Spinal cord (tissue), 10 donors: Measurements from ENCODE around the gene CX3CL1. TPM values are rescaled to one million over a fixed set of nuclear protein-coding genes. Genes with fewer than 3 reads are reported as not detected.
"Not testable (repeated sequence)": the region's sequence is repeated elsewhere in the genome, so short reads cannot be mapped to it uniquely, and the experiment has no call there.

Experiments used
- DNase-seq, 6 donors: peaks; one replicate each; pipeline versions ENCODE4 v3.0.0 to v3.0.0-alpha.2; 2013 to 2015; ENCODE audit warnings: low spot score in 6 of 6, low read depth in 4 of 6
- H3K27ac ChIP-seq: one replicate; pipeline ENCODE4 v1.5.1; 2013; ENCODE audit warnings: low read depth, low read length, control low read depth
- H3K27me3 ChIP-seq: one replicate; pipeline ENCODE4 v1.6.1; 2013; ENCODE audit warnings: low read length; ENCODE audit not compliant: control insufficient read depth, insufficient read depth
- H3K36me3 ChIP-seq: one replicate; pipeline ENCODE4 v1.6.1; 2013; ENCODE audit warnings: low read length; ENCODE audit not compliant: control insufficient read depth, insufficient read depth
- H3K4me1 ChIP-seq: one replicate; pipeline ENCODE4 v1.6.1; 2013; ENCODE audit warnings: low read length; ENCODE audit not compliant: control insufficient read depth, insufficient read depth
- H3K4me3 ChIP-seq: one replicate; pipeline ENCODE4 v1.5.1; 2013; ENCODE audit warnings: low read depth, low read length, control low read depth
- H3K9me3 ChIP-seq: one replicate; pipeline ENCODE4 v1.6.1; 2013; ENCODE audit warnings: low read length; ENCODE audit not compliant: control insufficient read depth, insufficient read depth
- WGBS: methylation state at CpG from one replicate; pipeline ENCODE4 v1.1.5; 2013; ENCODE audit warnings: missing lambda C conversion rate; ENCODE audit not compliant: insufficient coverage; 5-methylcytosine and 5-hydroxymethylcytosine counted together
- polyA plus RNA-seq, 2 donors: library from polyadenylated mRNA; unstranded; fragments of 120-200 nt; gene quantifications; one replicate each; pipeline ENCODE4 v1.2.1, GENCODE V29; 2013; ENCODE audit not compliant: insufficient read length in 2 of 2
- total RNA-seq, 2 donors: library from RNA; depleted of rRNA in 1 of 2; stranded (reverse); fragments of 120-200 nt in 1 of 2; fragments of >200 nt in 1 of 2; gene quantifications; one replicate each; pipeline versions ENCODE4 v1.2.3 to v1.2.4, GENCODE V29; 2013 to 2014
- donor health status: healthy.

CX3CL1 gene
- total and polyA plus RNA-seq, 4 donors: 15.5 to 49.5 (median 33.7) TPM

GRCh38 chr16:57342606-57343005 is 29.7 kb upstream of the CX3CL1 start:
- not testable (repeated sequence) for H3K27ac ChIP-seq, H3K4me1 ChIP-seq, H3K4me3 ChIP-seq, DNase-seq, H3K27me3 ChIP-seq, H3K36me3 ChIP-seq, H3K9me3 ChIP-seq
- WGBS: 98% methylated on average over 7 of the region's 9 CpGs

DNA sequence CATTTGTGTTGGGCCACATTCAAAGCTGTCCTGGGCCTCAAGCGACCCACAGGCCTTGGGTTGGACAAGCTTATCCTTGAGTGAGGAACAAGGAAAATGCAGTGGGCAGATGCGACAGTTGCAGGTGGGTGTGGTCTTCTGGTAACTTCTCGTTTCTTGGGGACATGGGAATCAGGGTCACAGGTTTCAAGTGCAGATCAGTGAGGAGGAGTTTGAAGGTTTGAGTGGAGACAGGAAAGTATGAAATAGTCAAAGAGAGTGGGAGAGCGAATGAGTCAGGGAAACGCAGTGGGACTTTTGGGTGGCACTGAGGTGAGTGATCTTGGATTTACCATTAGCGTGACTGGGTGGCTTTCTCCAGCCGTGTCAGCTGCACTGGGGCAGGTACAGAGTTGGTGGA is 29.1 kb upstream of the CX3CL1 start:
- Histone ChIP-seq H3K4me1 (no peaks in the 10 kb centered on the region), H3K36me3 (no peaks in the 10 kb centered on the region), H3K4me3 (no peak overlapping the region), H3K27me3 (no peaks in the 10 kb centered on the region), H3K9me3 (no peaks in the 10 kb centered on the region), H3K27ac (no peak overlapping the region)
- DNase-seq: no peak
- WGBS: 88% methylated on average over 7 of the region's 7 CpGs

- not testable (repeated sequence) for H3K36me3 ChIP-seq, H3K27ac ChIP-seq, H3K4me1 ChIP-seq, H3K27me3 ChIP-seq, H3K4me3 ChIP-seq, DNase-seq, H3K9me3 ChIP-seq
- 92% methylated on average over 2 of the region's 5 CpGs for WGBS
Measured at GRCh38 chr16:57344094-57344493, 28.2 kb upstream of the CX3CL1 start.

DNA sequence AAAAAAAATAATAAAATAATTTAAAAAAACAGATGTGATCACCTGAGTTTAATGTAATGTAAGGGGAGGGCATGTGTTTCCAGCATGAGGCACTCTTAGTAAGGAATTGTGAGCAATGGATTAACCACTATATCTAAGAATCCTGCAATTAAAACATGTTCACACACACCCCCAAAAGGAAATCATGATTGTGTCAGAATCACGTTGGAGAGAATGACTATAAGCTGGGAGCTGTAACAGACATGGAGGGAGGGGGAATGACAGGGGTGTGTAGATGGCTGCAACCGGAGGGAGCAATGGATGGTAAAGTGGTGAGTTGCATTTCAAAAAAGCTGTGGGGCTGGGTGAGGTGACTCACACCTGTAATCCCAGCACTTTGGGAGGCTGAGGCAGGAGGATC is 27.3 kb upstream of the CX3CL1 start:
- no peaks in the 10 kb centered on the region for H3K9me3 ChIP-seq
- H3K36me3 ChIP-seq: no peaks in the 10 kb centered on the region
- H3K27me3 ChIP-seq: no peaks in the 10 kb centered on the region
- H3K4me3 ChIP-seq: no peak overlapping the region
- H3K4me1 ChIP-seq: no peaks in the 10 kb centered on the region
- H3K27ac ChIP-seq: no peak overlapping the region
- 89% methylated on average over 1 of the region's 2 CpGs for WGBS
- DNase-seq: no peak

DNA sequence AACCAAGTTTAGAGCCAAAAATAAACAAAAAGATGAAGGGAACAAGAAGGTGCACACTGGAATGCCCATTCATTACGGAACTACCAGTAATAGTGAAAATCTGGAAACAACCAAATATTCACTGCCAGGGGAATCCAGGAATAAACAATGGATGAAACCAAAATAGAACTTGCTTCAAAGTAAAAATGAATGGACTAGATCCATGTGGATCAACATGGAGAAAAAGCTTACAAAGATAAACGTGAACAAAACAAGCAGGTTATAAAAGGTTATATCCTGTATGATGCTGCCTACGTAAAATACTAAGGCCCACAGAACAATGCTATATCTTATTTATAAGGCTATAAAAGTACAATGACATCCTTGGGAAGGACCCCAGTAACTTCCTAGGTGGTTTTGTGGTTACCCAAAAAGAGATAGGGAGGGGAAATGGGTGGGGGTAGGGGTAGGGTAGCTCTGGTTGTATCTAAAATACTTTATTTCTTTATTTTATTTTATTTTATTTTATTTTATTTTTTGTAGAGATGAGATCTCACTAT is 26.6 kb upstream of the CX3CL1 start:
- Histone ChIP-seq H3K27me3 (no peaks in the 10 kb centered on the region), H3K9me3 (no peaks in the 10 kb centered on the region), H3K4me1 (no peaks in the 10 kb centered on the region), H3K4me3 (no peak overlapping the region), H3K36me3 (no peaks in the 10 kb centered on the region), H3K27ac (no peak overlapping the region)
- no peak for DNase-seq
- WGBS: no CpG with 5 or more reads among the region's 3 CpGs

- no peaks in the 10 kb centered on the region for H3K9me3 ChIP-seq
- no peaks in the 10 kb centered on the region for H3K4me1 ChIP-seq
- no peak overlapping the region for H3K4me3 ChIP-seq
- no peaks in the 10 kb centered on the region for H3K36me3 ChIP-seq
- no peak overlapping the region for H3K27ac ChIP-seq
- 95% methylated on average over 4 of the region's 6 CpGs for WGBS
- DNase-seq: no peak
- no peaks in the 10 kb centered on the region for H3K27me3 ChIP-seq
Measured at GRCh38 chr16:57347858-57348257, 24.4 kb upstream of the CX3CL1 start.

DNA sequence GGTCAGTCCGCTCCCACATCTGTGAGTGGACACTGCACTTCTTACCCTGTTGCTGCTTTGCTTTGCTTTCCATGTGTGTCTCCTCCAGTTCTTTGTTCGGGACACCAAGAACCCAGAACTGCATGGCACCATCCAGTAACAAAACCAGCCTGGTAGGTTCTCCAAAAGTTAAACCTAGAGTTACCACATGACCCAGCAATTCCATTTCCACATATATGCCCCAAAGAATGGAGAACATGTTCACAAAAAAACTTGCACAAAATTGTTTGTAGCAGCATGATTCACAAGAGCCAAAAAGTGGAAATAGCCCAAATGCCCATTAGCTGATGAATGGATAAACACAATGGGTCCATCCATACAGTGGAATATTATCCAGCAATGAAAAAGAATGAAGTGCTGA is 24.0 kb upstream of the CX3CL1 start:
- Histone ChIP-seq H3K27me3 (no peaks in the 10 kb centered on the region), H3K36me3 (no peaks in the 10 kb centered on the region), H3K4me1 (no peaks in the 10 kb centered on the region), H3K4me3 (no peak overlapping the region), H3K27ac (no peak overlapping the region), H3K9me3 (no peaks in the 10 kb centered on the region)
- no peak for DNase-seq
- 89% methylated on average over 2 of the region's 2 CpGs for WGBS

- H3K4me1 ChIP-seq: no peaks in the 10 kb centered on the region
- no peaks in the 10 kb centered on the region for H3K36me3 ChIP-seq
- H3K27ac ChIP-seq: no peak overlapping the region
- no peaks in the 10 kb centered on the region for H3K27me3 ChIP-seq
- 89% methylated on average over 3 of the region's 14 CpGs for WGBS
- H3K4me3 ChIP-seq: no peak overlapping the region
- H3K9me3 ChIP-seq: no peaks in the 10 kb centered on the region
- no peak for DNase-seq
Measured at GRCh38 chr16:57349212-57350031, 22.9 kb upstream of the CX3CL1 start.

GRCh38 chr16:57352636-57353047 is 19.6 kb upstream of the CX3CL1 start:
- no peak overlapping the region for H3K27ac ChIP-seq
- H3K27me3 ChIP-seq: no peaks in the 10 kb centered on the region
- WGBS: 68% methylated on average over 6 of the region's 6 CpGs
- H3K4me3 ChIP-seq: no peak overlapping the region
- no peak for DNase-seq
- H3K4me1 ChIP-seq: no peaks in the 10 kb centered on the region
- H3K36me3 ChIP-seq: no peaks in the 10 kb centered on the region
- H3K9me3 ChIP-seq: no peaks in the 10 kb centered on the region

- DNase-seq: no peak
- no peaks in the 10 kb centered on the region for H3K9me3 ChIP-seq
- no peaks in the 10 kb centered on the region for H3K4me1 ChIP-seq
- WGBS: 97% methylated on average over 3 of the region's 7 CpGs
- no peaks in the 10 kb centered on the region for H3K27me3 ChIP-seq
- H3K4me3 ChIP-seq: no peak overlapping the region
- no peaks in the 10 kb centered on the region for H3K36me3 ChIP-seq
- no peak overlapping the region for H3K27ac ChIP-seq
Measured at GRCh38 chr16:57354311-57354710, 18.0 kb upstream of the CX3CL1 start.
